Endothelial cell of umbilical vein (primary cell): ENCODE measurements around the gene COL21A1.

Source experiments
- CTCF ChIP-seq, 2 donors: IDR thresholded peaks; 1 replicate in 1 of 2; 2 replicates in 1 of 2; pipeline ENCODE4 v1.5.1; 2011; ENCODE audit warnings: low read length in 2 of 2, mild to moderate bottlenecking in 2 of 2, moderate library complexity in 2 of 2, control low read depth in 1 of 2, inconsistent platforms in 1 of 2, low read depth in 1 of 2; ENCODE audit not compliant: insufficient read depth in 1 of 2; ENCODE audit errors: extremely low read depth in 1 of 2
- EZH2 ChIP-seq: IDR thresholded peaks from 2 replicates; pipeline ENCODE4 v1.6.1; 2012; ENCODE audit warnings: borderline replicate concordance, low read depth, mild to moderate bottlenecking, moderate library complexity, low read length, inconsistent platforms; ENCODE audit not compliant: severe bottlenecking
- MAX ChIP-seq: IDR thresholded peaks from 2 replicates; pipeline ENCODE4 v1.6.1; 2011; ENCODE audit not compliant: insufficient read depth, insufficient read length
- POLR2A ChIP-seq: IDR thresholded peaks from 2 replicates; pipeline ENCODE4 v1.6.1; 2012; ENCODE audit warnings: low read depth, mild to moderate bottlenecking, control low read depth, low read length

- TF ChIP-seq MAX = no peak
- no peak for TF ChIP-seq CTCF (IDR thresholded peaks at IDR 0.05; ENCODE audit: extremely low read depth in 1 of 2, insufficient read depth in 1 of 2, low read depth in 1 of 2, low read length in 2 of 2)
- no peak for TF ChIP-seq EZH2
- TF ChIP-seq POLR2A = no peak
Observed at GRCh38 chr6:56199956-56200355, 47.4 kb downstream of the COL21A1 start.
